Activated naive CD8-positive, alpha-beta T cell treated with anti-CD3 and anti-CD28 coated beads, Interleukin-2, amount 50 U/mL, for 24 hours (primary cell): Measurements from ENCODE around the gene MAGEA4.
"Not testable (repeated sequence)": the region's sequence is repeated elsewhere in the genome, so short reads cannot be mapped to it uniquely, and the experiment has no call there.

Experiments used
- ATAC-seq: fragments of 150-1000 bp; cut with Tn5 transposase; one replicate; pipeline ENCODE4 v1.10.0; 2021
- DNase-seq: peaks from one replicate; pipeline ENCODE4 v3.0.0; 2021
- H3K27ac Mint-ChIP-seq: one replicate; pipeline ENCODE4 v1.8.0; 2021; ENCODE audit warnings: mild to moderate bottlenecking, mixed read lengths
- H3K27me3 Mint-ChIP-seq: one replicate; pipeline ENCODE4 v1.8.0; 2021; ENCODE audit warnings: mixed read lengths
- H3K36me3 Mint-ChIP-seq: one replicate; pipeline ENCODE4 v1.8.0; 2021; ENCODE audit warnings: low read depth, mixed read lengths
- H3K4me1 Mint-ChIP-seq: one replicate; pipeline ENCODE4 v1.8.0; 2021; ENCODE audit warnings: mixed read lengths
- H3K4me3 Mint-ChIP-seq: one replicate; pipeline ENCODE4 v1.8.0; 2021; ENCODE audit warnings: mild to moderate bottlenecking, moderate library complexity, mixed read lengths
- H3K9me3 Mint-ChIP-seq: one replicate; pipeline ENCODE4 v1.8.0; 2021; ENCODE audit warnings: mixed read lengths

Gene MAGEA4

GRCh38 chrX:151912221-151912620 is 468 bp upstream of the MAGEA4 start:
- no peaks in the 10 kb centered on the region for H3K4me1 Mint-ChIP-seq
- no peaks in the 10 kb centered on the region for H3K27me3 Mint-ChIP-seq
- ATAC-seq (no peak), DNase-seq (no peak)
- H3K27ac Mint-ChIP-seq = no peak overlapping the region
- H3K36me3 Mint-ChIP-seq = no peaks in the 10 kb centered on the region
- no peaks in the 10 kb centered on the region for H3K9me3 Mint-ChIP-seq
- H3K4me3 Mint-ChIP-seq = no peak overlapping the region

- not testable (repeated sequence) for H3K4me1 Mint-ChIP-seq, H3K27ac Mint-ChIP-seq, H3K36me3 Mint-ChIP-seq
Observed at GRCh38 chrX:151918736-151919135, 6.0 kb downstream of the MAGEA4 start.

GRCh38 chrX:151919610-151920009 is 6.9 kb downstream of the MAGEA4 start:
- no peak for DNase-seq
- ATAC-seq = no peak
- no peaks in the 10 kb centered on the region for H3K27me3 Mint-ChIP-seq
- H3K9me3 Mint-ChIP-seq = no peaks in the 10 kb centered on the region
- no peak overlapping the region for H3K4me3 Mint-ChIP-seq
- no peaks in the 10 kb centered on the region for H3K36me3 Mint-ChIP-seq
- H3K27ac Mint-ChIP-seq = no peak overlapping the region
- H3K4me1 Mint-ChIP-seq = no peaks in the 10 kb centered on the region

More at GRCh38 chrX:151918736-151919135, 6.0 kb downstream of the MAGEA4 start:
- DNase-seq, ATAC-seq, H3K4me3 Mint-ChIP-seq, H3K9me3 Mint-ChIP-seq, H3K27me3 Mint-ChIP-seq: not testable (repeated sequence)

- ATAC-seq = no peak
- no peaks in the 10 kb centered on the region for H3K36me3 Mint-ChIP-seq
- no peak overlapping the region for H3K4me3 Mint-ChIP-seq
- DNase-seq = no peak
- H3K4me1 Mint-ChIP-seq = no peaks in the 10 kb centered on the region
- H3K9me3 Mint-ChIP-seq = no peaks in the 10 kb centered on the region
- H3K27ac Mint-ChIP-seq = no peak overlapping the region
- H3K27me3 Mint-ChIP-seq = no peaks in the 10 kb centered on the region
Observed at GRCh38 chrX:151920101-151920500, 7.4 kb downstream of the MAGEA4 start.

GRCh38 chrX:151920530-151920929 is 7.8 kb downstream of the MAGEA4 start:
- H3K27ac Mint-ChIP-seq = no peak overlapping the region
- no peak overlapping the region for H3K4me3 Mint-ChIP-seq
- no peaks in the 10 kb centered on the region for H3K36me3 Mint-ChIP-seq
- no peaks in the 10 kb centered on the region for H3K9me3 Mint-ChIP-seq
- H3K4me1 Mint-ChIP-seq = no peaks in the 10 kb centered on the region
- no peak for ATAC-seq
- no peaks in the 10 kb centered on the region for H3K27me3 Mint-ChIP-seq
- DNase-seq = no peak

GRCh38 chrX:151921292-151921691 is 8.6 kb downstream of the MAGEA4 start:
- Mint-ChIP-seq H3K4me1 (no peaks in the 10 kb centered on the region), H3K9me3 (no peaks in the 10 kb centered on the region), H3K27me3 (no peaks in the 10 kb centered on the region), H3K4me3 (no peak overlapping the region), H3K27ac (no peak overlapping the region), H3K36me3 (no peaks in the 10 kb centered on the region)
- no peak for DNase-seq
- no peak for ATAC-seq

- DNase-seq (no peak), ATAC-seq (no peak)
- no peaks in the 10 kb centered on the region for H3K4me1 Mint-ChIP-seq
- H3K36me3 Mint-ChIP-seq = no peaks in the 10 kb centered on the region
- no peak overlapping the region for H3K4me3 Mint-ChIP-seq
- no peak overlapping the region for H3K27ac Mint-ChIP-seq
- H3K9me3 Mint-ChIP-seq = no peaks in the 10 kb centered on the region
- H3K27me3 Mint-ChIP-seq = no peaks in the 10 kb centered on the region
Observed at GRCh38 chrX:151921866-151922265, 9.2 kb downstream of the MAGEA4 start.

- DNase-seq = no peak
- Mint-ChIP-seq H3K4me1 (no peaks in the 10 kb centered on the region), H3K27me3 (no peaks in the 10 kb centered on the region), H3K9me3 (no peaks in the 10 kb centered on the region), H3K4me3 (no peak overlapping the region), H3K36me3 (no peaks in the 10 kb centered on the region), H3K27ac (no peak overlapping the region)
- no peak for ATAC-seq
Observed at GRCh38 chrX:151922692-151923091, 10.0 kb downstream of the MAGEA4 start.

GRCh38 chrX:151923648-151924047 is 11.0 kb downstream of the MAGEA4 start:
- DNase-seq (no peak), ATAC-seq (no peak)
- H3K27me3 Mint-ChIP-seq = no peaks in the 10 kb centered on the region
- no peak overlapping the region for H3K27ac Mint-ChIP-seq
- no peaks in the 10 kb centered on the region for H3K4me1 Mint-ChIP-seq
- no peaks in the 10 kb centered on the region for H3K36me3 Mint-ChIP-seq
- H3K4me3 Mint-ChIP-seq = no peak overlapping the region
- H3K9me3 Mint-ChIP-seq = no peaks in the 10 kb centered on the region

- Mint-ChIP-seq H3K4me3 (no peak overlapping the region), H3K27ac (no peak overlapping the region), H3K36me3 (no peaks in the 10 kb centered on the region), H3K9me3 (no peaks in the 10 kb centered on the region), H3K4me1 (no peaks in the 10 kb centered on the region), H3K27me3 (no peaks in the 10 kb centered on the region)
- no peak for DNase-seq
- no peak for ATAC-seq
Observed at GRCh38 chrX:151929126-151929525, 16.4 kb downstream of the MAGEA4 start.

GRCh38 chrX:151935358-151935757 is 22.7 kb downstream of the MAGEA4 start:
- no peaks in the 10 kb centered on the region for H3K4me1 Mint-ChIP-seq

GRCh38 chrX:151938172-151938571 is 25.5 kb downstream of the MAGEA4 start:
- H3K27ac Mint-ChIP-seq = no peak overlapping the region
- H3K9me3 Mint-ChIP-seq = no peaks in the 10 kb centered on the region
- H3K27me3 Mint-ChIP-seq = no peaks in the 10 kb centered on the region
- ATAC-seq = no peak
- H3K36me3 Mint-ChIP-seq = no peaks in the 10 kb centered on the region
- H3K4me1 Mint-ChIP-seq = no peaks in the 10 kb centered on the region
- DNase-seq = no peak
- no peak overlapping the region for H3K4me3 Mint-ChIP-seq

More at GRCh38 chrX:151935358-151935757, 22.7 kb downstream of the MAGEA4 start:
- Mint-ChIP-seq H3K27ac (no peak overlapping the region), H3K4me3 (no peak overlapping the region), H3K36me3 (no peaks in the 10 kb centered on the region), H3K9me3 (no peaks in the 10 kb centered on the region), H3K27me3 (no peaks in the 10 kb centered on the region)
- no peak for DNase-seq
- no peak for ATAC-seq

- Mint-ChIP-seq H3K9me3 (no peaks in the 10 kb centered on the region), H3K36me3 (no peaks in the 10 kb centered on the region), H3K27me3 (no peaks in the 10 kb centered on the region), H3K27ac (no peak overlapping the region), H3K4me1 (no peaks in the 10 kb centered on the region), H3K4me3 (no peak overlapping the region)
- DNase-seq (no peak), ATAC-seq (no peak)
Observed at GRCh38 chrX:151954730-151955129, 42.0 kb downstream of the MAGEA4 start.

- ATAC-seq (no peak), DNase-seq (no peak)
- Mint-ChIP-seq H3K4me1 (no peaks in the 10 kb centered on the region), H3K27ac (no peak overlapping the region), H3K27me3 (no peaks in the 10 kb centered on the region), H3K9me3 (no peaks in the 10 kb centered on the region), H3K4me3 (no peak overlapping the region), H3K36me3 (no peaks in the 10 kb centered on the region)
Observed at GRCh38 chrX:151958101-151958500, 45.4 kb downstream of the MAGEA4 start.

- DNase-seq (no peak), ATAC-seq (no peak)
- Mint-ChIP-seq H3K27me3 (no peaks in the 10 kb centered on the region), H3K9me3 (no peaks in the 10 kb centered on the region), H3K36me3 (no peaks in the 10 kb centered on the region), H3K4me1 (no peaks in the 10 kb centered on the region), H3K4me3 (no peak overlapping the region), H3K27ac (no peak overlapping the region)
Observed at GRCh38 chrX:151962034-151962433, 49.3 kb downstream of the MAGEA4 start.

- H3K9me3 Mint-ChIP-seq = no peaks in the 10 kb centered on the region
- no peak overlapping the region for H3K27ac Mint-ChIP-seq
- no peaks in the 10 kb centered on the region for H3K4me1 Mint-ChIP-seq
- no peaks in the 10 kb centered on the region for H3K36me3 Mint-ChIP-seq
- no peaks in the 10 kb centered on the region for H3K27me3 Mint-ChIP-seq
- ATAC-seq = no peak
- no peak overlapping the region for H3K4me3 Mint-ChIP-seq
- DNase-seq = no peak
Observed at GRCh38 chrX:151966236-151966635, 53.5 kb downstream of the MAGEA4 start.
